RCC 7860 (cell line): Measurements from ENCODE around the gene ACSF2.
"Not testable (repeated sequence)": the region's sequence is repeated elsewhere in the genome, so short reads cannot be mapped to it uniquely, and the experiment has no call there.

ENCODE experiments used
- DNase-seq: peaks from one replicate; pipeline ENCODE4 v3.0.0-alpha.2; 2015; ENCODE audit warnings: low spot score
- FAIRE-seq: peaks from 2 replicates; lab custom pipeline; 2012; peaks lifted over from hg19 to GRCh38; lab: Jason Lieb, UNC

Gene ACSF2

GRCh38 chr17:50407921-50408320, 18.1 kb upstream of the ACSF2 start:
- FAIRE-seq (no peak), DNase-seq (no peak)

GRCh38 chr17:50412188-50412732, 13.8 kb upstream of the ACSF2 start:
- DNase-seq, result no peak
- FAIRE-seq, result no peak

- DNase-seq, result no peak
- FAIRE-seq, result no peak
Observed at GRCh38 chr17:50414808-50415207, 11.2 kb upstream of the ACSF2 start.

GRCh38 chr17:50419577-50419976, 6.4 kb upstream of the ACSF2 start:
- not testable (repeated sequence) for FAIRE-seq, DNase-seq

GRCh38 chr17:50420419-50421112, 5.5 kb upstream of the ACSF2 start:
- FAIRE-seq, result no peak
- DNase-seq, result no peak

GRCh38 chr17:50421308-50422051, 4.5 kb upstream of the ACSF2 start:
- FAIRE-seq (no peak), DNase-seq (no peak)

GRCh38 chr17:50422738-50423137, 3.3 kb upstream of the ACSF2 start:
- FAIRE-seq, result no peak
- DNase-seq, result no peak

- DNase-seq, result peak; percentile 80
- no peak for FAIRE-seq
Observed at GRCh38 chr17:50423553-50424159, 2.4 kb upstream of the ACSF2 start.

- DNase-seq, result no peak
- no peak for FAIRE-seq
Observed at GRCh38 chr17:50424246-50424995, 1.6 kb upstream of the ACSF2 start.

- FAIRE-seq (no peak), DNase-seq (no peak)
Observed at GRCh38 chr17:50424996-50425681, 879 bp upstream of the ACSF2 start.

GRCh38 chr17:50426472-50426782, 409 bp downstream of the ACSF2 start:
- DNase-seq (no peak), FAIRE-seq (no peak)

- no peak for FAIRE-seq
Observed at GRCh38 chr17:50426814-50427787, 1.1 kb downstream of the ACSF2 start.

GRCh38 chr17:50428126-50428525, 2.1 kb downstream of the ACSF2 start:
- not testable (repeated sequence) for DNase-seq, FAIRE-seq

More at GRCh38 chr17:50426814-50427787, 1.1 kb downstream of the ACSF2 start:
- peak; percentile 20 for DNase-seq

GRCh38 chr17:50428831-50429424, 2.9 kb downstream of the ACSF2 start:
- FAIRE-seq, result no peak
- no peak for DNase-seq

GRCh38 chr17:50429793-50430192, 3.8 kb downstream of the ACSF2 start:
- no peak for FAIRE-seq
- DNase-seq, result no peak

- FAIRE-seq, result no peak
- no peak for DNase-seq
Observed at GRCh38 chr17:50430821-50431618, 5.0 kb downstream of the ACSF2 start.

GRCh38 chr17:50432125-50432762, 6.2 kb downstream of the ACSF2 start:
- FAIRE-seq (peak; percentile 62), DNase-seq (peak; percentile 41)

GRCh38 chr17:50437409-50437808, 11.4 kb downstream of the ACSF2 start:
- no peak for DNase-seq
- no peak for FAIRE-seq
